GM19468 (cell line): ENCODE measurements around the gene FBN3.

Experiments used
- ATAC-seq: cut with Tn5 transposase; IDR thresholded peaks from one replicate; pipeline ENCODE4 v1.9.1; 2021; ENCODE audit warnings: mild to moderate bottlenecking, moderate library complexity, moderate number of reproducible peaks; ENCODE audit not compliant: unreplicated experiment; ENCODE audit errors: extremely low read depth

The FBN3 gene

DNA sequence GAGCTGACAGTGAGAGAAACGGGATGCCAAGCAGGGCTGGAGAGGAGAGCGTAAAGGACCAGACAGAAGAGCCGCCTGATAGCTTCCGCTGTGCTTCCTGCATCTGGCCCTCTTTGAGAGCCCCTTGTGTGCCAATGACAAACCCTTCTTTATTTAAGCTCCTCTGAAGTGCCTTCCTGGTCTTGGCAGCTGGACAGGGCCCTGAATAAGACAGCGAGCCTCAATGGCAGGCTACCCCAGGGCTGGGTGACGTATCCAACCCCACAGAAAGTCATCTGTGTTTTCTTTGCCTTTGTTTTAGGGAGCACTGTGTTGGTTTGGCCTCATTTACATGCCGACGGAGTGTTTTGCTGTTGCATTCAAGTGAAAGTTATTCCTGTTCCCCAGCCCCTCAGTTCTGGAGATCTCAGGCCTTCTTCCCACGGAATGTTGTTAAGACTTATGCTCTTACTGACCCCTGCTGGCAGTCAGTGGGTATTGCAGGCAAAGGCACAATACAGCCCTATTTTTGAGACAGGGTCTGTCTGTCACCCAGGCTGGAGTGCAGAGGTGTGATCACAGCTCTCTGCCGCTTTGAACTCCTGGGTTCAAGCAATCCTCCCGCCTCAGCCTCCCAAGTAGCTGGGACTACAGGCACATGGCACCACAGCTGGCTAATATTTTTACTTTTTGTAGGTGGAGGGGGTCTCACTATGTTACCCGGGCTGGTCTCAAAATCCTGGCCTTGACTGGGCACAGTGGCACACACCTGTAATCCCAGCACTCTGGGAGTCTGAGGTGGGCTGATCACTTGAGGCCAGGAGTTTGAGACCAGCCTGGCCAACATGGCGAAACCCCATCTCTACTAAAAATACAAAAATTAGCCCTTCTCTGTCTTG is 80.1 kb downstream of the FBN3 start:
- no peak for ATAC-seq

DNA sequence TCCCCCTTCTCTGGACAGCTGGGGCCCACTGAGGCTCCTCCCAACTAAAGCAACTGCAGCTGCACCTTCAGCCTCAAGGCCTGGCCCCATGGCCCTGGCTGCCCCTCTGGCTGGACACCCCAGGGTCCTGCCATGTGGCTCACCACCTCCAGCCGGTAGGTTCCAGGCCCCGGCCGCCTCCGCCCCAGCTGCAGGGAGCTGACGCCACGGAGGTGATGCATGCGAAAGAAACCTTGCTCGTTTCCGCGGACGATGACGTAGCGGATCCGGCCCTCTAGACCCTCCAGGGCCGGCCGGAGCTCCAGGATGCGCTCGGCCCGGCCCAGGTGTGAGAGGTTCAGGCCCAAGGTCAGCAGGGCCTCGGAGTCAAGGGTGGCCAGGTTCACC is 83.5 kb downstream of the FBN3 start:
- no peak for ATAC-seq

DNA sequence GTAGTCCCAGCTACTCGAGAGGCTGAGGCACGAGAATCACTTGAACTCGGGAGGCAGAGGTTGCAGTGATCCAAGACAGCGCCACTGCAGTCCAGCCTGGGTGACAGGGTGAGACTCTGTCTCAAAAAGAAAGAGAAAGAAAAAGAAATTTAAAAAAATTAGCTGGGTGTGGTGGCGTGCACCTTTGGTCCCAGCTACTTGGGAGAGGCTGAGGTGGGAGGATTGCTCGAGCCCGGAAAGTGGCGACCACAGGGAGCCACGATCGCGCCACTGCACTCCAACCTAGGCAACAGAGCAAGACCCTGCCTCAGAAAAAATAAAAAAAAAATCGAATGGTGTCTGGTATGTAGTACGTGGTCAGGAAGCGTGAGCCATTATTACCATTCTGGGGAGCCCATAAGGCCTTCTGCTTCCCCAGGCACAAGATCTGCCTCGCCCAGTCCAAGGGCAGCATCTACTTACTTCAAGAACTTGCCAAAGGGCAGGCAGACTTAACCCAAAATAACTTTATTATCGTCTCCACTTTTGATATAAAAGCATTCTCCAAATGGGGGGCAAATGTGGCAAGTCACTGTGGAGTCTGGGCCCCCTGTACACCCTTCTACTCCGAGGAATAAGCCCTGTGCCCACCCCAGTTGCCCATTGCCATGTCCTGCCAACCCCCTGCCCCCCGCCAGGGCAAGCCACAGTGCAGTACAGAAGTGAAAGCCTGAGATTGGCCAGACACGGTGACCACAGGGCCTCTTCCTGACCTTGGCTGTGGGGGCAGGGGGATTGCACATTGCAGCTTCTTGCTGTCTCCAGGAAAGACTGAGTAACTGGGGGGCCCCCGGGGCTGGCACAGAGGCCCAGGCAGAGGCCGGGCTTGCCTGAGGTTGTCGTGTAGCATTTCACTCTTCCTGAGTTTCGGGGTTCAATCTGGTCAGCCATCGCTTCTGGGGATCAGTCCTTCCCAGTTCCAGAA is 84.2 kb downstream of the FBN3 start:
- no peak for ATAC-seq

DNA sequence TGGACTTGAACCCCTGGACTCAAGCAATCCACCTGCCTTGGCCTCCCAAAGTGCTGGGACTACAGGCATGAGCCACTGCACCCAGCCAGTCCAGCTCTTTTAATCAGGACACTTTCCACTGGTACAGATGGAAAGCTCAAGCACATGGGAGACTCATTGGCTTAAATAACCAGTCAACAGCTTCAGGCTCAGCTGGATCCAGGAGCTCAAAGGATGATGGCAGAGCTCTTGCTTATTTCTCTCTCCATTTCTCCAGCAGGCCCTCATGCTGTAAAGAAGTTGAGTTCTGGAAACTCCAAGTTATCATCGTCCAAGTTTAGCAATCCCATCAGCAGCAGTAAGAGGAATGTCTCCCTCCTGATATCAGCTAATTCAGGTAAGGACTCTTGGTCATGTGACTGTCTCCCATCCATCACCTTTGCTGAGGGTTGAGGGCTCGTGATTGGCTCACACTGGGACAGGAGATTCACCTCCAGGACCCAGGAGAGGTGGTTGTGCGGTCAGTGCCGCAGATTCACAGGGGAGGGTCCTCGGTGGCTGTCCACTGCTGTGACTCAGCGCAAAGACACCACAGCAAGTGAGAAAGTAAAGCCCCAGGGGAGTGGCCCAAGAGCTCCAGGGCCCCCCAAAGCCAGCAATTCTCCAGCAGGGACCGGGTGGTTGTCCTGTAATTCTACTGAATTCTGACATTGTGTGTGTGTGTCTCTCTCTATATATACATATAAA is 91.7 kb downstream of the FBN3 start:
- ATAC-seq: no peak

DNA sequence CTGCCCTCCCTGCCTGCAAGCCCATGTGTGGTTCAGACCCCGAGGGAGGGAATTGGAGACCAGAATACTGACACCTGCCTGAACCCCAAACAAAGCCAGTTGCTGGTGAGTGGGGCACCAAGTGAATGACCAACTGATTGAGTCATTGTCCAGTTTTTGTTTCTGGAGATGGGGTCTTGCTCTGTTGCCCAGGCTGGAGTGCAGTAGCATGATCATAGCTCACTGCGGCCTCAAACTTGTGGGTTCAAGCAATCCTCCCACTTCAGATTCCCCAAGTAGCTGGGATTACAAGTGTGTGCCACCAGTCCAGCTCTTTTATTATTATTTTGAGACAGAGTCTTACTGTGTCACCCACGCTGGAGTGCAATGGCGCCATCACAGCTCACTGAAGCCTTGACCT is 92.9 kb downstream of the FBN3 start:
- ATAC-seq: no peak

DNA sequence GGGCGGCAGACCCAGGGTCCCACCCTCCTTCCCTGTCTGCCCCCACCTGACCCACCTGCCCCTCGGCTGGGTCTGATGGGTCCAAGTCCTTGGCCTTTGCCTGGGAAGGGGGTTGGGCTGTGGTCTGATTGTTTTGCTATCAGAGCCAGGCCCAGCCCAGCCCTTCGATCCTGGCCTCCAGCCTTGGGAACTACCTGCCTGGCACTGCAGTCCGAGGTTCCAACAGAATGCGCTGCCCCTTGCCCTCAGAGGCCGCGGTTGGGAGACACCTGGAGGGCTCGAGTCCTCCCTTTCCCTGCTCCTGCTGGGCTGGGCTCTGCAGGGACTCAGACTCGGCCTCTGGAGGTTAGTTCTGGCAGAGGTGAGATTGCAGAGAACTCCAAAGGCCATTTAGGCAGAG is 95.2 kb downstream of the FBN3 start:
- ATAC-seq: no peak

DNA sequence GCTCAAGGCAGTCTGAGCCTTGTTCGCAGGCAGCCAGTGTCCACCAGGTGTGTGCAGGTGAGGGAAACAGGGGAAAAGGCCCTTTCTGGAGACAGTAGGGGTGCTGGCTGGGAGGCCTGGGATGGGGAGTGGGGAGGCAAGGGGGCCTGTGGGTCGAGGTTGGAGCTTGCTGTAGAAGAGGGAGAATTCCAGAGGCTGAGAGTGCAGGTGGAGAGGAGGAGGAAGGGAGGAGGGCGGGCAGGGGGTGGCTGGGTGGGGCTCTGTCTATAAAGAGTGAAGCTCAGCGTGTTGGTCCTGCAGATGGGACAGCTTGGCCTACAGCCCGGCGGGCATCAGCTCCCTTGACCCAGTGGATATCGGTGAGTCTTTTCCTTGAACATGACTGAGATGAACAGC is 96.9 kb downstream of the FBN3 start, which contains the start of gene CCL25:
TSS of gene CCL25 (plus strand) at position 297 of the 396 bp plus-strand sequence. CDS start 290 bp downstream, outside the sequence.
- no peak for ATAC-seq

DNA sequence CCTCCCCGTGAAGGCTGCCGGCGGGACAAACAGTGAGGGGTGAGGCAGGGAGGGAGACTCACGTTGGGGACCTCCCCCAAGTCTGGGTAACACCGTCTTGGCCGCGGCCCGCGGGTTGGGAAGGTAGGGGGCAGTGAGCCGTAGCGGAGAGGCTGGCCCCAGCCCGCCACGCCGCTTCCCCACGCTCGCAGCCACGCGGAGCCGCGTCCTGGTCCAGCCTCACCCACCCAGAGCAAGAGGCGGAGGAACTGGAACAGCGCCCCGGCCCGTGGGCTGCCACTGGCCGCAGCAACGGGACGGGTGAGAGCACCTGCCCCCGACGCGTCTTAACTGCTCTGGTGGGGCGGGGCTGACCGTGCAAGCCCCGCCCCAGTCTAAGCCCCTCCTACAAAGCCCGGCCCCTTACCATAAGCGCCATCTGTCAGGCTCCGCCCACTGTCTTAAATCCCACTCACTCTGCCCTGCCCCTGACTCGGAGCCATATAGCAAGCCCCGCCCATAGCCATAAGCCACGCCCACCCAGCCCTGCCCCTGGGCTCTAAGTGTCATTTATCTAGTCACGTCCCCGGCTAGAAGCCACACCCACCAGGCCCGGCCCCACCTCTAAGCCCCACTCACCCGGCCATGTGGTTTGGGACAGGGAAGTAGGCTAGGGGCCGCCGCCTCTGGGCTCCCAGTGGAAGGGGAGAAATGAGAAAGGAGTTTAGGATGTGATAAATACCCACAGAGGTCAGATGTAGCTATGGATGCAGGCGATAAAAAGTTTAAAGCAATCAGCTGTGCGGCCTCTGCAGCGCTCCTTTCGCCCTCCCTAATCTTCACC is 98.9 kb downstream of the FBN3 start:
- ATAC-seq: peak; percentile 21

DNA sequence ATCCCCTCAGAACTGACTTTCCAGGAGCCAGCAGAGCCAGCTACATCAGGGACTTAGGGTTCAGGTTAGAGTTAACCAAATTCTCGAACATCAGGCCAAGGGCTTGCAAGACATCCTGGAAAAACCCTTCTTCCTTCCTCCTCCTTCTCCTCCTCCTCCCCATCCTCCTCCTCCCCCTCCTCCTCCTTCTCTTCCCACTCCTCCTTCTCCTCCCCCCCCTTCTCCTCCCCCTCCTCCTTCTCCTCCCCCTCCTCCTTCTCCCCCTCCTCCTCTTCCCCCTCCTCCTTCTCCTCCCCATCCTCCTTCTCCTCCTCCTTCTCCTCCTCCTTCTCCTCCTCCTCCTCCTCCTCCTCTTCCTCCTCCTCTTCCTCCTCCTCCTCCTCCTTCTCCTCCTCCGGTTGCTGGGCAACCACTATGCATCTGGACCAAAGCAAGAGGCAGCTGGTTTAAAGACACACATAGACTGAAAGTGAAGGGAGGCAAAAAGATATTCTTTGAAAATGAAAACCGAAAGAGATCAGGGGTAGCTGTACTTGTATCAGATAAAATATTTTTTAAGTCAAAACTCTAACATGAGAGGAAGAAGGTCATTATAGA is 102.7 kb downstream of the FBN3 start:
- no peak for ATAC-seq

DNA sequence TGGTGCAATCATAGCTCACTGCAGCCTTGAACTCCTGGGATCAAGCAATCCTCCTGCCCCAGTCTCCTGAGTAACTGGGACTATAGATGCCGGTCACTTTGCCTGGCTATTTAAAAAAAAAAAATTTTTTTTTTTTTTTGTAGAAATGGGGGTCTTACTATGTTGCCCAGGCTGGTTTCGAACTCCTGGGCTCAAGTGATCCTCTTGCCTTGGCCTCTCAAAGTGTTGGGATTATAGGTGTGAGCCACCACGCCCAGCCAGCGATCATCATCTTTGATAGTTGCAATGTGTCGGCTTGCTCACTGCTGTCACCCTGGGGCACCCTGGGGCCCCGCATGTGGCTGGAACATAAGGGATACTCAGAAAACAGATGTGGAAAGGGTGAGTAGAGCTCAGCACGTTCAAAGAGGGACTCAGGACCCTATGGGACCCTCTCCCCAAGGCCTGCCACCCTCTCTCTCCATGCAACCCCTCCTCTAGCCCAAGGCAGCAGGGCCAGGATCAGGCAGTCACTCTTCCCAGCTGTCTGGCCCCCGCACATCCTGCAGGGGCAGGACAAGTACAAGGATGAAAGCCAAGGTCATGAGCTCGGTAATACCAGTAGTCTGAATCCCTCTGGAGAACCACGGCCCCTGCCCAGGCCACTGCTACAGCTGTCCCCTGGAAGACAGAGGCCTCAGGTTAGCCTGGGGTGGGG is 103.4 kb downstream of the FBN3 start:
- ATAC-seq: no peak

DNA sequence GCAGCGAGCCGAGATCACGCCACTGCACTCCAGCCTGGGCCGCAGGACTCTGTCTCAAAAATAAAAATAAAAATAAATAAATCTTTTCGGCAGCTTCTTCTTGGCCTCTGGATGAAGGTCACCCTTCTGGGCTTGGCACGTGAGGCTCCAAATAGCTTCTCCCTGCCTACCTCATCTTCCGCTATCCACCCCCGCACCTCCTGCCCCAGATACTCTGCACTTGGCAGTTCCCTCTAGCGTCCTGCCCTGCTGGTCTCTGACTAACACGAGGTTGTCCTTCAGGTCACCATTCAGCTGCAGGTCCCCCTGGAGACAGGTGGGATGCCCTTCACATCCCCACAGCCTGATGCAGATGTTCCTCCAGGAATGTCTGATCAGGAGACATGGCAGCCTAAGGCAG is 105.4 kb downstream of the FBN3 start:
- ATAC-seq: no peak

DNA sequence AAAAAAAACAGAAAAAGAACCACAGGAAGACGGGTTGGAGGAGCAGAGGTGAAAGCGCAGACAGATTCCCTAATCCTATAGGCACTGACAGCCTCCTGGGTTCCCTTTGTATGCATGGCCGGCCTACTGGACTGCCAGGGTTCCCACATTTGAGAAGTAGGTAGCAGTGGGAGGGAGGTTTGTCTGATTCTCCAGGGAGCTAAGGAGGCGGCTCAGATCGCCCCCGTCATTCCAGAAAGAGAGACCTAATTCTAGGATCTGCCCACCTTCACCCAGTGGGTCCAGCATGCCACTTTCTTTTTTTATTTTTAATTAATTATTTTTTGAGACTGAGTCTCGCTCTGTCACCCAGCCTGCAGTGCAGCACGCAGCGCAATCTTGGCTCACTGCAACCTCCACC is 106.5 kb downstream of the FBN3 start:
- ATAC-seq: no peak

DNA sequence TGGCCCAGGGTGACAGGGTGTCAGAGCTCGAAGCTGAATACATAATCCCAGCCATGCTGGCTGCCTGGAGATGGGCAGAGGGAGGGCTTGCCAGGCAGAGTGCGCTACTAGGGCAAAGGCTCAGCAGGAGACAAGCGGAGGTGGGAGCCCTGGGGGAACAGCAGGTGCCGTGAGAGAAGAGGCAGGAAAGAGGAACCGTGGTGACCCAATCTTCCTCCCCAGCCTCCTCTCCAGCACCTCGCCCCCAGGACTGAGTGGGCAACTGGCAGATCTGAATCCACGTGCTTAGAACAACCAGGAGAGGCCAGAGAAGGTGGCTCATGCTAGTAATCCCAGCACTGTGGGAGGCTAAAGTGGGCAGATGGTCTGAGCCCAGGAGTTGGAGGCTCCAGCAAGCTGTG is 107.9 kb downstream of the FBN3 start:
- no peak for ATAC-seq

DNA sequence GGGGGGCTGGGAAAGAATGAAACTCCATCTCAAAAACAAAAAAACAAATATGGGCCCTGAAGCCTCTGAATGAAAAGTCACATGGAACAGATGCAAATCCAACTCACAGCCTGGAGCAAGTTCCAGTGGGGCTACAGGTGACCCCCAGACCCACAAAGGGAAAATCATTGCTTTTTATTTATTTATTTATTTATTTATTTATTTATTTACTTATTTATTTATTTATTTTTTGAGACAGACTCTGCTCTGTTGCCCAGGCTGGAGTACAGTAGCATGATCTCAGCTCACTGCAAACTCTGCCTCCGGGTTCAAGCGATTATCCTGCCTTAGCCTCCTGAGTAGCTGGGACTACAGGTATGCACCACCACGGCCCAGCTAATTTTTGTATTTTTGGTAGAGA is 110.2 kb downstream of the FBN3 start:
- ATAC-seq: no peak

DNA sequence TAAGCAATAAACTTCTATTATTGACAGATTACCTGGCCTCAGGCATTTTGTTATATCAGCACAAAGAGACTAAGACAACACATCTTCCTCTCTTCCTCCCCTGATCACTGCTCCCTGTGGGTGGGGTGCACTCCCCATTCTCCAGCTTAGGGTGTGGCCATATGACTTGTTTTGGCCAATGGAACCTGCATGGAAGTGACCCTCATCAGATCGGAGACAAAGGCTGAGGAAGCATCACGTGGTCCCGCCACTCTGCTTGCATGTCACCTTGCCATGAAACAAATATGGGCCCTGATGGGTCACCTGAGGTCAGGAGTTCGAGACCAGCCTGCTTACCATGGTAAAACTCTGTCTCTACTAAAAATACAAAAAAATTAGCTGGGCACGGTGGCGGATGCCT is 110.6 kb downstream of the FBN3 start:
- ATAC-seq: no peak

DNA sequence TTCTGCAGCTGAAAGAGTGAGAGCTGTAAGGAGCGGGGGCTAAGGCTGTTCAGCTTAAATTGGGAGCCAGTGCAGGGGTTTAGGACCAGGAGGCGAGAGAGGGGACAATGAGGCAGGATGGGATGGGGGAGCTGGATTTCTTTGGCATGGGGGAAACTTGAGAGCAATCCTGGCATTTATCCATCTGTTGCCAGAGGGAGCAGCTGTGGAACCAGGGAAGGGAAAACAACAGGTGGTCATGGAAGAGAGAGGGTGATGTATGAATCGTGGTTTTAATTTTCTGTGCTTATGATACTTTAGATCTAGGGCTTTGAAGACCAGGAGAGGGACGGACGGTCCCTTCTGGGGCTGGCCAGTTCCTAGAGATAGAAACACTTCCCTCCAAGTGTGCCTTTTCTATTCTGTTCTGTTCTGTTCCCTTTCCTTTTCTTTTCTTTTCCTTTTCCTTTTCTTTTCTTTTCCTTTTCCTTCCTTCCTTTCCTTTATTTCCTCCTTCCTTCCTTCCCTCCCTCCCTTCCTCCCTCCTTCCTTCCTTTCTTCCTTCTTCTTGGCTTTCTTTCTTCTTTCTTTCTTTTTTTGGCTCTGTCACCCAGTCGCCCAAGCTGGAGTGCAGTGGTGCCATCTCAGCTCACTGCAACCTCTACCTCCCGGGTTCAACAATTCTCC is 112.8 kb downstream of the FBN3 start:
- no peak for ATAC-seq

DNA sequence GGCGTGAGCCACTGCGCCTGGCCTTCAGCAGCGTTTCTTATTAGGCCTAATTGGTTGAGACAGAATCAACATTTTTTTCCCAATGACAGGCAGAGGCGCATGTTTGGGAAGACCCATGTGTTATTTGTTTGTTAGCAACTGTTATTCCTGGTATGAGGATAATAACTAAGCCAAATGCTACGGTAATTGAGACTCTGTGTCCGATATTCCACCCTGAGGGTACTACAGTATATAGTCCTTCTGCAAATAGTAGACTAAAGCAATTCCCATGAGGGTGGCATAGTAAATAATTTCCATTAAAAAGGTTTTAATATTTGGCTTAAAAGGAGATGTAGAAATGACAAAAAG is 115.2 kb downstream of the FBN3 start:
- no peak for ATAC-seq
